Stimulated activated effector memory CD8-positive, alpha-beta T cell treated with anti-CD3 and anti-CD28 coated beads, Interleukin-12 subunit alpha, Interleukin-12 subunit beta, amount 100 ng/mL, for 72 hours (primary cell): ENCODE data around the gene PACC1.
"Not testable (repeated sequence)": the region's sequence is repeated elsewhere in the genome, so short reads cannot be mapped to it uniquely, and the experiment has no call there.

Experiments used
- ATAC-seq: fragments of 150-1000 bp; cut with Tn5 transposase; 2 replicates; pipeline ENCODE4 v1.10.0; 2021
- DNase-seq, 2 donors: peaks; one replicate each; pipeline ENCODE4 v3.0.0; 2021 to 2022; ENCODE audit warnings: low spot score in 2 of 2
- H3K27ac Mint-ChIP-seq: one replicate; pipeline ENCODE4 v1.8.0; 2022; ENCODE audit warnings: mild to moderate bottlenecking, mixed read lengths
- H3K36me3 Mint-ChIP-seq: one replicate; pipeline ENCODE4 v1.8.0; 2022; ENCODE audit warnings: mild to moderate bottlenecking, mixed read lengths
- H3K4me1 Mint-ChIP-seq: one replicate; pipeline ENCODE4 v1.8.0; 2022; ENCODE audit warnings: mixed read lengths
- H3K4me3 Mint-ChIP-seq: one replicate; pipeline ENCODE4 v1.8.0; 2022; ENCODE audit warnings: mild to moderate bottlenecking, mixed read lengths
- H3K9me3 Mint-ChIP-seq: one replicate; pipeline ENCODE4 v1.8.0; 2022; ENCODE audit warnings: mixed read lengths

Gene PACC1

GRCh38 chr1:212423879-212424278, 9.2 kb upstream of the PACC1 start:
- no peak for DNase-seq
- Mint-ChIP-seq H3K4me3 (no peak overlapping the region), H3K9me3 (no peaks in the 10 kb centered on the region), H3K4me1 (no peaks in the 10 kb centered on the region), H3K27ac (no peak overlapping the region), H3K36me3 (no peaks in the 10 kb centered on the region)
- ATAC-seq, result no peak

GRCh38 chr1:212421165-212421564, 6.5 kb upstream of the PACC1 start:
- Mint-ChIP-seq H3K4me1 (no peaks in the 10 kb centered on the region), H3K36me3 (no peaks in the 10 kb centered on the region), H3K4me3 (no peak overlapping the region), H3K27ac (no peak overlapping the region), H3K9me3 (no peaks in the 10 kb centered on the region)
- no peak for ATAC-seq
- no peak for DNase-seq

GRCh38 chr1:212415107-212415841, 588 bp upstream of the PACC1 start:
- no peak for ATAC-seq
- no peaks in the 10 kb centered on the region for H3K9me3 Mint-ChIP-seq
- H3K27ac Mint-ChIP-seq, result peak overlapping the region; percentile 86
- peak overlapping the region; percentile 96 for H3K4me3 Mint-ChIP-seq
- H3K4me1 Mint-ChIP-seq, result peaks cover 44% of the 10 kb centered on the region
- peaks cover 13% of the 10 kb centered on the region for H3K36me3 Mint-ChIP-seq
- DNase-seq, result peak in 1 of 2 donors; percentile 60

GRCh38 chr1:212413902-212414327, 771 bp downstream of the PACC1 start:
- H3K27ac Mint-ChIP-seq, result peak overlapping the region; percentile 86
- no peaks in the 10 kb centered on the region for H3K9me3 Mint-ChIP-seq
- DNase-seq (no peak), ATAC-seq (peak; percentile 53)
- peaks cover 27% of the 10 kb centered on the region for H3K36me3 Mint-ChIP-seq
- peak overlapping the region; percentile 96 for H3K4me3 Mint-ChIP-seq
- peaks cover 47% of the 10 kb centered on the region for H3K4me1 Mint-ChIP-seq

GRCh38 chr1:212412374-212412773, 2.3 kb downstream of the PACC1 start:
- peaks cover 42% of the 10 kb centered on the region for H3K36me3 Mint-ChIP-seq
- peak overlapping the region; percentile 65 for H3K27ac Mint-ChIP-seq
- H3K4me3 Mint-ChIP-seq, result peak overlapping the region; percentile 96
- H3K4me1 Mint-ChIP-seq, result peaks cover 47% of the 10 kb centered on the region
- DNase-seq (no peak), ATAC-seq (no peak)
- H3K9me3 Mint-ChIP-seq, result no peaks in the 10 kb centered on the region

GRCh38 chr1:212410231-212410820, 4.4 kb downstream of the PACC1 start:
- H3K4me1 Mint-ChIP-seq, result peaks cover 42% of the 10 kb centered on the region
- DNase-seq (no peak), ATAC-seq (no peak)
- H3K36me3 Mint-ChIP-seq, result peaks cover 59% of the 10 kb centered on the region
- H3K4me3 Mint-ChIP-seq, result no peak overlapping the region
- no peak overlapping the region for H3K27ac Mint-ChIP-seq
- H3K9me3 Mint-ChIP-seq, result no peaks in the 10 kb centered on the region

GRCh38 chr1:212402666-212403321, 11.9 kb downstream of the PACC1 start:
- Mint-ChIP-seq H3K4me3 (no peak overlapping the region), H3K36me3 (peaks cover 36% of the 10 kb centered on the region), H3K9me3 (no peaks in the 10 kb centered on the region), H3K27ac (peak overlapping the region; percentile 51), H3K4me1 (peaks cover 26% of the 10 kb centered on the region)
- ATAC-seq (no peak), DNase-seq (no peak)

- peaks cover 1% of the 10 kb centered on the region for H3K9me3 Mint-ChIP-seq
- peaks cover 35% of the 10 kb centered on the region for H3K36me3 Mint-ChIP-seq
- ATAC-seq (no peak), DNase-seq (no peak)
- no peak overlapping the region for H3K4me3 Mint-ChIP-seq
- H3K27ac Mint-ChIP-seq, result peak overlapping the region; percentile 51
- peaks cover 26% of the 10 kb centered on the region for H3K4me1 Mint-ChIP-seq
Measured at GRCh38 chr1:212401838-212402582, 12.7 kb downstream of the PACC1 start.

GRCh38 chr1:212401042-212401441, 13.6 kb downstream of the PACC1 start:
- ATAC-seq (no peak), DNase-seq (no peak)
- Mint-ChIP-seq H3K9me3 (peaks cover 5% of the 10 kb centered on the region), H3K4me3 (no peak overlapping the region), H3K4me1 (peaks cover 26% of the 10 kb centered on the region), H3K36me3 (peaks cover 33% of the 10 kb centered on the region), H3K27ac (no peak overlapping the region)

- DNase-seq, result no peak
- Mint-ChIP-seq H3K9me3 (peaks cover 5% of the 10 kb centered on the region), H3K36me3 (peaks cover 13% of the 10 kb centered on the region), H3K4me3 (no peak overlapping the region), H3K27ac (no peak overlapping the region), H3K4me1 (peaks cover 13% of the 10 kb centered on the region)
- ATAC-seq, result no peak
Measured at GRCh38 chr1:212397171-212397570, 17.5 kb downstream of the PACC1 start.

GRCh38 chr1:212396638-212397037, 18.0 kb downstream of the PACC1 start:
- ATAC-seq, result no peak
- H3K27ac Mint-ChIP-seq, result no peak overlapping the region
- peaks cover 14% of the 10 kb centered on the region for H3K36me3 Mint-ChIP-seq
- peaks cover 9% of the 10 kb centered on the region for H3K4me1 Mint-ChIP-seq
- DNase-seq, result no peak
- H3K4me3 Mint-ChIP-seq, result no peak overlapping the region
- H3K9me3 Mint-ChIP-seq, result peaks cover 6% of the 10 kb centered on the region

- not testable (repeated sequence) for ATAC-seq, H3K4me3 Mint-ChIP-seq, H3K27ac Mint-ChIP-seq, DNase-seq, H3K4me1 Mint-ChIP-seq, H3K9me3 Mint-ChIP-seq
- peaks cover 17% of the 10 kb centered on the region for H3K36me3 Mint-ChIP-seq
Measured at GRCh38 chr1:212395678-212396437, 18.8 kb downstream of the PACC1 start.

GRCh38 chr1:212388985-212389716, 25.5 kb downstream of the PACC1 start:
- DNase-seq, result no peak
- Mint-ChIP-seq H3K4me1 (peaks cover 24% of the 10 kb centered on the region), H3K36me3 (peaks cover 40% of the 10 kb centered on the region), H3K9me3 (peaks cover 8% of the 10 kb centered on the region), H3K4me3 (no peak overlapping the region), H3K27ac (no peak overlapping the region)
- ATAC-seq, result no peak

GRCh38 chr1:212386029-212386428, 28.7 kb downstream of the PACC1 start:
- Mint-ChIP-seq H3K4me1 (peaks cover 16% of the 10 kb centered on the region), H3K27ac (peak overlapping the region; percentile 88), H3K4me3 (no peak overlapping the region), H3K36me3 (peaks cover 44% of the 10 kb centered on the region), H3K9me3 (peaks cover 5% of the 10 kb centered on the region)
- ATAC-seq, result peak; percentile 28
- no peak for DNase-seq
